Measurements from ENCODE around the gene ENTHD1.
"Not testable (repeated sequence)": the region's sequence is repeated elsewhere in the genome, so short reads cannot be mapped to it uniquely, and the experiment has no call there.

Gene ENTHD1

GRCh38 chr22:39923696-39924095 is 30.1 kb upstream of the ENTHD1 start:
- DNase-seq = no peak

GRCh38 chr22:39920134-39920743 is 26.7 kb upstream of the ENTHD1 start:
- no peak for DNase-seq

GRCh38 chr22:39917776-39918495 is 24.4 kb upstream of the ENTHD1 start:
- no peak for DNase-seq

- DNase-seq = peak; percentile 28
Measured at GRCh38 chr22:39917197-39917643, 23.7 kb upstream of the ENTHD1 start.

- DNase-seq = no peak
Measured at GRCh38 chr22:39916496-39916895, 22.9 kb upstream of the ENTHD1 start.

- DNase-seq = no peak
Measured at GRCh38 chr22:39915295-39915726, 21.8 kb upstream of the ENTHD1 start.

GRCh38 chr22:39914584-39914983 is 21.0 kb upstream of the ENTHD1 start:
- no peak for DNase-seq

- DNase-seq = no peak
Measured at GRCh38 chr22:39913886-39914285, 20.3 kb upstream of the ENTHD1 start.

- no peak for DNase-seq
Measured at GRCh38 chr22:39913321-39913720, 19.8 kb upstream of the ENTHD1 start.

- DNase-seq = no peak
Measured at GRCh38 chr22:39910876-39911613, 17.5 kb upstream of the ENTHD1 start.

- DNase-seq = no peak
Measured at GRCh38 chr22:39908737-39909136, 15.2 kb upstream of the ENTHD1 start.

- no peak for DNase-seq
Measured at GRCh38 chr22:39908136-39908535, 14.6 kb upstream of the ENTHD1 start.

GRCh38 chr22:39907605-39908097 is 14.1 kb upstream of the ENTHD1 start:
- no peak for DNase-seq

- no peak for DNase-seq
Measured at GRCh38 chr22:39907047-39907446, 13.5 kb upstream of the ENTHD1 start.

GRCh38 chr22:39906207-39906606 is 12.6 kb upstream of the ENTHD1 start:
- no peak for DNase-seq

GRCh38 chr22:39905687-39906086 is 12.1 kb upstream of the ENTHD1 start:
- DNase-seq = no peak

- DNase-seq = no peak
Measured at GRCh38 chr22:39904862-39905261, 11.3 kb upstream of the ENTHD1 start.

GRCh38 chr22:39904024-39904423 is 10.5 kb upstream of the ENTHD1 start:
- not testable (repeated sequence) for DNase-seq

GRCh38 chr22:39901565-39902146 is 8.1 kb upstream of the ENTHD1 start:
- no peak for DNase-seq

GRCh38 chr22:39900306-39901227 is 7.0 kb upstream of the ENTHD1 start, which contains the start of gene GRAP2:
TSS of gene GRAP2 (plus strand) at chr22:39901084. CDS start at chr22:39947107, 46,023 bp downstream.
- DNase-seq = no peak

GRCh38 chr22:39898997-39899396 is 5.4 kb upstream of the ENTHD1 start:
- DNase-seq = no peak

- DNase-seq = no peak
Measured at GRCh38 chr22:39897841-39898240, 4.3 kb upstream of the ENTHD1 start.

All from NCI-H1092 (cell line).